GM21390 (cell line): Measurements from ENCODE around the gene EPHB2.

Experiments used
- ATAC-seq: cut with Tn5 transposase; IDR thresholded peaks from one replicate; pipeline ENCODE4 v1.9.1; 2021; ENCODE audit not compliant: unreplicated experiment

The EPHB2 gene

DNA sequence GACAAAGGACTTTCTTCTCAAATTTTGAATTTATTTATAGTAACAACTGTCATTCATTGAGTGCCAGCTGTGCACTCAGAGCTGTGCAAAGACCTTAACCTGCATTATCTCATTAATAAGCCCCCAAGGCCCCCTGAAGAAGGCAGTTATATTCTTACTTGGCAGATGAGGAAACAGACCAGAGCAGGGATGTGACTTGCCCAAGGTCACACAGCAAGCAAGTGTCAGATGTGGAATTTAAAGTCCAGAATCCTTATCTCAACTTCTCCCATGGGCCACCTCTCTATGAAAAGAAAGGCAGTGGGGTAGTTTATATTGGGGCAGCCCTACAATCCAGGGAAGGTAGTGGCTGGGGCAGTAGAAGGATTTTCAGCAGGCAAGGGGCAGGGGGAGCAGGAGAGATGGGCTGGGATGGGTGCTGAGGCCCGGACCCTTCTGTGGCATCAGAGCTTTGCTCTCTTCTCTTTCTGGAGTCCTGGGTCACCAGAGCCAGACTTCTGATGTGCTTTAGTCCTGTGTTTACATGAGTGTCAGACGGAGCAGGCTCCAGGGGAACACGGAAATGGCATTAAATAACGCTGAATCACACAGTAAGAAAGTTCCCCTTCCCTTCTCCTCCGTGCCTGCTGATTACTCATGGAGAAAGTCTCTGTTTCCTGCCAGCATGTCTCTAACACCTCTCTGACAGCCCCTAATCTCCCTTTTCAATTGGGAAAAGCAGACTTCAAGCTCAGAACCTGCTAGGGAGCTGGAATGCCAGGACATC, 39.5 kb downstream of the EPHB2 start:
- ATAC-seq = no peak

DNA sequence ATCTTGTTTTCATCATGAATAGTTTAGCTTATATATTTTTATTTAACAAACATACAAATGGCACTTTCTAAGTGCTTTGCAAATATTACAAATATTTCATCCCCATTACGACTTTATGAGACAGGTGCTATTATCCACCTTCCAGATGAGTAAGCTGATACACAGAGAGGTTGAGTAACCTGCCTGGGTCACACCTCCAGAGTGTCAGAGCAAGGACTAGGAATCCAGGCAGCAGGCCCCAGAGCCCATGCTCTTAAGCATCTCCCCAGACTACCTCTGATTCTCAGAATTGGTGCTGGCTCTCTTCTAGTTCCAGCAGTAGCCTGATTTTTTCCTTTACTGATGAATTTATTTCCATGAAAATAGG, 40.0 kb downstream of the EPHB2 start:
- no peak for ATAC-seq

DNA sequence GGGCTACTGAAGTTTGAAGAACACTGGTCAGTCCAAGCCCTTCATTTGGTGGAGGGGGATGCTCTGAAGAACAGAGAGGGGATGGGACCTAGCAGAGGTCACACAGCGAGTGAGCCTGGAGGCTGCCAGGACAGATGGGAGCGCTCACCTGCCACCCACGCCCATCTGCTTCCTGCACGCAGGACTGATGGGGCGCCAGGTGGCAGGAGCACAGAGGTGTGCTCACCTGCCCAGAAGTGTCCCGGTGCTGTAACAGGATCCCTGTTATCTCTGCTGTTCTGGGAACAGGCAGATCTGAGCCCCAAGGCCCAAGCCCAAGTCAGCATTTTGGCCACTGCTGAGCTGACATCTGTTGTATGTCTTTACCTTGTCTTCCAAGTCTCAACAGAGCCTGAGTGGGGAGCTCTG, 40.5 kb downstream of the EPHB2 start:
- ATAC-seq = no peak

DNA sequence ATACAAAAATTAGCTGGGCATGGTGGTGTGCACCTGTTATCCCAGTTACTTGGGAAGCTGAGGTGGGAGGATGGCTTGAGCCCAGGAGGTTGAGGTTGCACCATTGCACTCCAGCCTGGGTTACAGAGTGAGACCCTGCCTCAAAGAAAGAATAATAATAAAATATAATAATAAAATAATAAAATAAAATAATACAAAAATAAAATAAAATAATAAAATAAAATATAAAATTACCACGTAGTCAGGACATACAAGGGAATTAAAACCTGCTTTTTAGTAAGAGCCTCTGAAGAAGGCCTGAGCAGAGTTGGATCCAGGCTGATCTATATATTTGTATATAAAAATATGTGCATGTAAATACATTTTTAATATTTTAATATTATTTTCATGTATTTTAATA, 41.7 kb downstream of the EPHB2 start:
- ATAC-seq = no peak

DNA sequence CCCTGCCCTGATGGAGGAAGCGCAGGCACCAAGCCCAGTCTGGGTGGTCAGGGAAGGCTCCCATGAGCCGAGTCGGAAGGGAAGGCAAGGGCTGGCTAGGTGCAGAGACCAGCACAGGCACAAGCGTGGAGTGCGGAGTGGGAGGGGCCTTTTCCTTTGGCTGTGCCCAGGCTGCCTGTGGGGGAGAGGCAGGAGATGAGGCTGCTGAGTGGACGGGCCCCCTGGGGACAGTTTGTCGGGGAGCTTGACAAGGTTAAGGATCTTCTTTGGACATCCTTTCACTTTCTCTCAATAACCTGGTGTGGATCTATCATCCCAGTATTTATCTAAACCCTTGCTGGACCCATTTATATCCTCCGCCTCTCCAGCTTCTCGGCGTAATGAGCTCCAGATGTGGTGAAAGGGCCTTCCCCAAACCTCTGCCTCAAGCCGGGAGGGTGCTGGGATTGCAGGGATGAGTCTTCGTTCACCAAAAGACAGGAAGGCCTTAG, 42.9 kb downstream of the EPHB2 start:
- no peak for ATAC-seq

DNA sequence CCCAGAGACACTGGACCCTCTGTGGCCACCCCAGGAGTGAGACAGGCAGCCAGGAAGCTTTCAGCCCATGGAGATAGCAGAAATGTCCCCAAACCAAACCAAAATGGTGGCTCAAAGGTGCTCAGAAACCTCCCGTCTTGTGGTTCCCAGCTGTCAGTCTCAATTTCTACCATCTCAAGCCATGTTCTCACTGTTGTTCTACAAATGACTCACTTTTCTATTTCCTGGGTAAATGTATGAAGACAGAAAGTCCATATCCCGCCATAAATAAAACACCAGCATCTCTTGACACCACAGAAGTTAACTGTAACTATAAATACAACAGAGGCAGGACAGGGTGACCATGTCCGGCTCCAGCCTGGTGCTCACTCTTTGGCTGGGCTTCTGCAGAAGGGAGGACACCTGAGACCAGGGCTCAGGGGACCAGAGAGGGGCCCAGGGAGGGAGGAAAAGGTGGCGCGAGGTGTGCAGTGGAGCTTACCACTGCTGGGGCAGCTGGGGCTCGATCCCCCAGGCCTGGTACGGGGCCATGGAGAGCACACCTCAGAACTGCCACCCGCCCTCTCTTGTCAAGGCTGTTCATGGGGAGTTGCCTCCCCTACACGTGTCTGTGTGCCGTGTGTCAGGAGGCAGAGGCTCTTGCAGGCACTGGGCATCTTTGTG, 43.6 kb downstream of the EPHB2 start:
- peak; percentile 77 for ATAC-seq

DNA sequence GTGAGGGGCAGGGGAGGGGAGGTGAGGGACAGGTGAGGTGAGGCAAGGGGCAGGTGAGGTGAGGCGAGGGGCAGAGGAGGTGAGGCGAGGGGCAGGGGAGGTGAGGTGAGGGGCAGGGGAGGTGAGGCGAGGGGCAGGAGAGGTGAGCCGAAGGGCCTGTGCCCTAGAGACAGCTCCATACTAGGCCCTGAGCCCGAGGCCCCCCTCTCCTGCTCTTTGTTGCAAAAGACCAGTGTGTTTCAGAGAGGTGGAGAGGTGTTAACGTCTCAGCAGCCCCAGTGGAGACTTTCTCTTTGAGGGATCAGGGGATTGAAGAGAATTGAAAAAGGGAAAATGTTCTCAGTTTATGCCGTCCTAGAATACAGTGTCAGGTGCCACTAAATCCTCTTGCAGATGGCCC, 44.2 kb downstream of the EPHB2 start:
- no peak for ATAC-seq

DNA sequence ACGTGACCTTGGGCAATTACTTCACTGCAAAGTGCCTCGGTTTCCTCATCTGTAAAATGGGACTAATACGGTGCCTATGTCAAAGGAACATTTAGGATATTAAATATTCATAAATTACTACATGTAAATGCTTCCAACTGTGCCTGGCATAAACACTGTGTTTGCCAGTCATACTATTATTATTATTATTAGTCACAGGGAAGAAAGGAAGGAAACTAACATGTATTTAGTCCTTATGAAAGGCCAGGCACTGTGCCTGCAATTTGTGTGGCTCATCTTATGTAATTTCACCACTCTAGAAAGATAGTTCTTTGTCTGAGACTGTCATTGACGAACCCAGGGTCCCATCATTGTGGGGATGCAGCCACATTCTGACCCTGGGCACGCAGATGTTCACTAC, 45.0 kb downstream of the EPHB2 start:
- no peak for ATAC-seq

DNA sequence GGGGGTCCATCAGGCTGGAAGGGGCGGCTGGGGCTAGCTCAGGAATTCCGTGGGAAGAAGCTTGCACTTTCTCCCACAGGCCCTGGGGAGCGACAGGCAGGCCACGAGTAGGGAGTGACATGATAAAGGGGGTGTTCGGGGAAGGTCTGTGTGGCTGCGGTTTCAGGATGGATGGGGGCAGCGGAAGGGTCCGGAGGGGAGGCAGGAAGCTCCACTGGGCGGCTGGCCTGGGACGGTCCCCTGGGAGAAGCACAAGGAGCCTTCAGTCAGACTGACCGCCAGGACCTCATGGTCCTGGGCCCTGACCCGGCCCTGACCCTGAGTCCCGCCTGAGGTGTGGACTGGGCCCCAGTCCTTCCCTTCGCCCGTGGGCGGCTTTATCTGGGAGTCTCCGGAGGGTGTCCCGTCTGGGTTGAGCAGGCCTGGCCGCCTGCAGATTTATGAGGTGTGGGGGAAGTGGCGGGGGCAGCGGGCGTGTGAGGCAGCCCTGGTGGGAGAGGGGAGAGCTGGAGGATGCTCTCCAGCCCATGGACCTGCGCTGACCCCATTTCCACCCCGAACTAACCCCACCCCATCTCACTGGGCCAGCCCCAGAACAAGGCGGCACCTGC, 45.6 kb downstream of the EPHB2 start:
- ATAC-seq = no peak

DNA sequence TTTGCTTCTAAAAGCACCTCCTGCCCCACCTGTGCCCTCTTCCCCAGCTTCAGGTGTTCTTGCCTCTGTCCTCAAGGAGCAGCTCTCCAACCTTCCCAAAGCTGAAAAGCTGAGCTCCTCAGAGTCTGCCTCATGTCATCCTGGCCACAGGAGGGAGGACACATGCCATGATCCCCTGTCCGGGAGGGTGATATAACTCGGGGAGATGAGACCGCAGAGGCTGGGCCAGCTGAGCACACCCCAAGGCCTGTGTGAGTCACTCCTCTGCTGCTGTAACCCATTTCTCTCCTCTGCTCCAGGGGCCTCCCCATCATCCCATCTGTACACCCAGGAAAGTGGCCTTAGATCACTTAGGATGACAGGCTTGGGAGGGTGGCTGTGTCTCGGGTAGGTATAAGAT, 49.8 kb downstream of the EPHB2 start:
- ATAC-seq = no peak

DNA sequence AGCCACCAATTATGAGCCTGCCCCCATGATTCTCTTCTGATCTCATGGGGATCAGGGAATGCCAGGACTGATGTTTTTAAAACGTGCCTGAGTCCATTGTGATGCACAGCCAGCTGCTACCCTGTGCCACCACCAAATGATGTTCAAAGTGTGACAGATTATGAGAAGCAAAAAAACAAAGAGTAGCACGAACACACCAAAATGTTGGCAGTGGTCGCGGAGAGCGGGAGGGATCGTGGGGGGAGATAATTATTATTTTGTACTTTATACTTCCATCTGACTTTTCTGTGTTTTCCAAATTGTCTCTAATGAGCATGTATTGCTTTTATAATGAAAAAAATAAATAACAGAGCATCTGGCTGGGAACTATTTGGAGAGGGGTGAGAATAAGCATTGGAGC, 50.5 kb downstream of the EPHB2 start:
- no peak for ATAC-seq

DNA sequence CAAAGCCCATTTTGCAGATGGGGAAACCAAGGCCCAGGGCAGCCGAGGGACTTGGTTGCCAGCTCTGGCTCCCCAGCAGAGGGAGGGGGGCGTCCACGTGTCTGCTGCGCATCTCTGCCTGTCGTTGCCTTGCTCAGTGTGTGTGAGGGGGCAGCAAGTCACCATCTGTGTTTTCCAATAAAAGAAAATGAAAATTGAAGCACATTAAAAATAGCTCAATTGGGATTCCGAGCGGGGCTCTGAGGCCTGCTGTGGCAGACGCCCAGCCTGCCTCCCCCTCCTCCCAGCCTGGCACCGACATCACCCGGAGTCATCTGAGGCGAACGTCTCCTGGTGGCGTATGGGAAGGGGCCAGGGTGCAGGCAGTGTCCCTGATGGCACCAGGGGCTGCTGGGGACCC, 51.2 kb downstream of the EPHB2 start:
- ATAC-seq = no peak

DNA sequence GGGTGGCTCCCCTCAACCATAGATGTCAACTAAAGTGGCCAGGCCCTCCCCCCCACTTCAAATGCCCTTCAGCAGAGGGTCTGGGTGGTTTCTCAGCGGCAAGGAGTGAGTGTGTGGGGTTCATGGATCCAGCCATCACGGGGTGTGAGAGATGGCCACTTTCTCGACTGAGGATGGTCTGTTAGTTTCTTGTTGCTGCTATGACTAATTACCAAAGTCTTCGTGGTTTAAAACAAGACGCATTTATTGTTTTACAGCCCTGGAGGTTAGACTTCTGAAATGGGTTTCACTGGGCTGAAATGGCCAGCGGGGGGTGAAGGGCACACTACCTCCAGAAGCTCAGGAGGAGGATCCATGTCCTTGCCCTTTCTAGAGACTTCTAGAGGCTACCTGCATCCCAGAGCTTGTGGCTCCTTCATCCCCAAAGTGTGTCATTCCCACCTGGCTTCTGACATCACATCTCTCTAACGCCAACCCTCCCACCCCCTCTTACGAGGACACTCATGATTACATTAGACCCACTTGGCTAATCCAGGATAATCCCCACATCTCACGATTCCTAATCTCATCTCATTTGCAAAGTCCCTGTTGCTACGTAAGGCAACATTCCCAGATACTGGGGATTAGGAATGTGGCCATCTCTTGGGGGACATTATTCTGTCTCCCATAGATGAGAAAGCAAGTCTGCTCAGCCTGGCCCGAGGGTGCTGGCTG, 53.0 kb downstream of the EPHB2 start:
- ATAC-seq = peak; percentile 69

DNA sequence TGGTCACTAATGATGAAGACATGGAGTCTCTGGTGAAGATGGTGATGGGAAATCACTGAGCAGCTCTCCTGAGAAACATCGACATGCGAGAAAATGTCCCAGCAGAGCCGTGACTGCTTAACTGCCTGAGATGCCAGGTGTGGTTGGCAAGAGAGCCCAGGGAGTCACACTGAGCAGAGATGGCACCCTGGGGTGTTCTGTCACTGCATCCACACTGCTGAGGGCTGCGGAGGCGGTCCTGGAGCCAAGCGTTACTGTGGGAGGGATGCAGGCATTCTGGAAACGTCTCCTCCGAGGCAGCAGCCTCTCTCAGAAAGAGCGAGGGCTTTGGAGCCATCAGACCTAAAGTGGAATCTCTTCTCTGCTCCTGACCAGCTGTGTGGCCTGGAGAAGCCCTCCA, 57.2 kb downstream of the EPHB2 start:
- ATAC-seq = no peak

DNA sequence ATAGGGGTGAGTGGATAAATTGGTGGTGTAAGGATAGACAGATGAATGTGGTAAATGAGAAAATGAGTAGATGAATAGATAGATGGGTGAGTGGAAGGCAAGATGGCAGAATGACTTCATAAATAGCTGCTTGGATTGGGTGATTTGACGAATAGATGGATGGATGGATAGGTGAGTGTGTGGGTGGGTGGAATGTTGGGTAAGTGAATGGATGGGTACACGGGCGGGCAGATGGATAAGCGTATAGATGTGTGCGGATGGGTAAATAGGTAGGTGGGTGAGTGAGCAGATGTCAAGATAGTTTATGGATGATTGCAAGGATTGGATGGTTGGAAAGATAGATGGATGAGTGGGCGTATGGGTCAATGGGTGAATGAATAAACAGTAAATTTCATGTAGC, 59.3 kb downstream of the EPHB2 start:
- ATAC-seq = no peak

DNA sequence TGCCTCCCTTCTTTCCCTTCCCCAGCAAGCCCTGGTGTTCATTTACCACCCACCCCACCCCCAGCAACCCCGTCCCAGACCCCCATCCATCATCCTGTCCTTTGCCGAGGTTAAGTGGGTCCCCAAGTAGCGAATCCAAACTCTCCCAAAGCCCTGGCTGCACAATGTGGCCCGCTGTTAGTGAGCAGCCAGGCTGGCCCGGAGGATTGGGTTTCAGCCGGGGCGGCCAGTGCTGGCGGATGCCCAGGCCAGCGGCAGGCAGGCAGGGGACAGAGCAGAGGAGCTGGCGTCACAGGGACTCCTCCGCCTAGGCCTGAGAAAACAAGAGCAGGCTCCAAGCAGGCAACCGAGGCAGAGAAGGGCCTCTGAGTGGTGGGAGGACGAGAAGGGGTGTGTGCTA, 61.4 kb downstream of the EPHB2 start:
- no peak for ATAC-seq

DNA sequence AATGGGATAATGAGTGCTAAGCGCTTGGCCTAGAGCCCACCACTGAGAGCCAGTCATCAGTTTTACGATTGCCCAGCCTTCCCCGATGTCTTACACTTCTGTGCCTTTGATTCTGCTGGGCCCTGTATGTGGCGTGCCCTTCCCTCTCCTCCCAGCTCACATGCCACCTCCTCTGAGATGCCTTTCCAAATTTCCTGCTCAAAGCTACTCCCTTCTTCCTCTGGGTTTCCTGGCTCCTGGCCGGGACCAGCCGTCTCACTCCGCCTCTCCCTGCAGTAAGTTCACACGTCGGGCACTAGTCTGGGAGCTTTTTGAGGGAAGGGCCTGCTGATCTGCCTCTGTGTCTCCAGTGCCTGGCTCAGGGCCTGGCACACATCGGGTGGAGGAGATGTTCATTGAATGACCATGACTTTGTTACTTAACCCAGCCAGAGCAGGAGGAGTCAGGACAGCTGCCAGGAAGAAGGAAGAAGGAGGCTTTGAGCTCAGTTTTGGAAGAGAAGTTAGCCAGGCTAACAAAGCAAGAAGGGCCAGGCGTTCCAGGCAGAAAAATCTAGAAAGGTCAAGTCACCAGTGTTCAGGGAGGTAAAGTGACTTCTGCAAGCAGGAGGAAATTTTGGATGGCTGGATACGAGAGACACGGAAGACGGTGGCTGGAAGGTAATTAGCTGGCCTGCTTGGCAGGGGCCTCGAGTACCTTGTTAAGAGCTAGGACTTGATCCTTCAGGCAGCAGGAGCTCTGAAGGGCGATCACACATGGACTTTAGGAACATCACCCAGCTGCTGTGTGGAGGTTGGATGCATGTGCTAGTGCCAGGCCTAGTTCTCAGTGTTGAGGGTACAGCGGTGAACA, 63.6 kb downstream of the EPHB2 start:
- ATAC-seq = no peak

DNA sequence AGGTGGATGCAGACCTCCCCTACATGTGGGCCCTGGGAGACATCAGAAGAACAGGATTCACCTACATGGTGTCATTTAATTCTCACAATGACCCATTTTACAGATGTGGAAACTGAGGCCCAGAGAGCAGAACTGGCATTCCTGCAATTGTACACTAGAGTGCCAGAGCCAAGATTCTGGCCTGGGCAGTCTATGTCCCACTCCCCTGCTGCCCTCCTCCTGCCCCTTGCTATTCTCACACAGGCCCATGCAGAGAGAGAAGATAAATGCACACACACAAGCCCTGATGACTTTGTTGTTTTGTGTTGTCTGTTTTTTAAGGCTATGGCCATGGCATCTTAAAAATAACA, 64.2 kb downstream of the EPHB2 start:
- ATAC-seq = no peak

DNA sequence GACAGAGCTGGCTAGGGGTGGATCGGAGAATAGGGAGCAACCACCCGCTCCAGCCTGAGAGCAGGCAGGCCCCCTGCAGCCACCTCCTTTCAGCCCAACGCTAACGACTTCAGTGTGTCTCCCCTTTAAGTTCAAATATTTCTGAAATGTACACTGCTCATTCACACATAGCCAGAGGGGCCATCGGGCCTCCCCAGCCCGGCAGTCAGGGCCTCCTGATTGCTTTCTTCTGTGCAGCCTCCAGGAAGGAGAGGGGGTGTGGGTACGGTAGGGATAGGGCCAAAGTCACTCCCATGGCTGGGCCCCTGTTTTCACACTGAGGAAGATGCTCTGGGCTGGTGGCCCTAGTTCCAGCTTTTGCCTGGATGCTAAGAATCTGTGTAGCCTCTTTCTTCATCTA, 64.8 kb downstream of the EPHB2 start:
- ATAC-seq = no peak

DNA sequence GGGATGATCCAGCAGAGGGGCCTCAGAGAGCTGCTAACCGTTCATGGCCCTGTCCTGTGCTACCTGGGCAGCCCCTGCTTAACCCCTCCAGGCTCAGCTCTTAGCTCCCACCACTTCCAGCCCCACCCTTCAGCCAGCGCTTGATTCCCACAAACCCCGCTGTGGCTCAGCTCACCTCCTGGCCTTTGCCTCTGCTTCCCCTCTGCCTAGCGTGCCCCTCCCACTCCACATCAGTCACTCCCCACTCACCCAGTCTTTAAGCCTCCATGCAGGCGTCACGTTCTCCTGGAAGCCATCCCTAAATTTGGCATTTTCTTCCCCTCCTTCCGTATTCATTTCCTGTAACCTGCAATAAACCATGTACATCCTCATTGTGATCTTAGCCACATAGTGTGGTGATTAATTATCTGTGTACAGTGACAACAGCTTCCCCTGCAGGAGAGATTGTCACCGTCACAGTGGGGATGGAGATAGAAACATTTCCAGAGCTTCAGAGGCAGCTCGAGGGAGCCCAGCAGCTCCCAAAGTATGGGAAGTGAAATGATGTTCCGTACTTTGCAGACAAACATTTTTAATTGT, 65.5 kb downstream of the EPHB2 start:
- no peak for ATAC-seq
